GM18502 (cell line): ENCODE data around the gene ARHGAP10.

Experiments
- ATAC-seq: cut with Tn5 transposase; IDR thresholded peaks from one replicate; pipeline ENCODE4 v1.9.1; 2021; ENCODE audit warnings: mild to moderate bottlenecking; ENCODE audit not compliant: unreplicated experiment, poor library complexity

ARHGAP10 gene

GRCh38 chr4:148101235-148101634 is 369.3 kb downstream of the ARHGAP10 start:
- ATAC-seq, result no peak

DNA sequence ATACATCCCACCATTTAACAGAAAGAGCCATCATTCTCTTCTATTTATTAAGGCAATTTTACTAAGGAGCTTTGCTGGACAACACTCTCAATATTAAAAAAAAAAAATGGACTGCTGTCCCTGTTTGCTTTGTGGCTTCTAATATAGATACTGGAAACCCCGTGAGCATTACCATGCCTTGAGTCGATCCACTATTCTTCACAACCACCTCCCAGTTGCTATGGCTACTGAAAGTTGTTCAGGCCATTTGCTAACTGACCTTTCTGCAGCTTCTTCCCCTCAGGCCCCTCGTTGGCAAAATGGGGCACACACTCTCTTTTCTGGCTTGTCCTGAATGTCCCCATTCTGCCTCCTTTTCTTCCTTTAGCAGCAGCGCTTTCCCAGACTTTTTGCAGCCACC is 369.9 kb downstream of the ARHGAP10 start:
- no peak for ATAC-seq

DNA sequence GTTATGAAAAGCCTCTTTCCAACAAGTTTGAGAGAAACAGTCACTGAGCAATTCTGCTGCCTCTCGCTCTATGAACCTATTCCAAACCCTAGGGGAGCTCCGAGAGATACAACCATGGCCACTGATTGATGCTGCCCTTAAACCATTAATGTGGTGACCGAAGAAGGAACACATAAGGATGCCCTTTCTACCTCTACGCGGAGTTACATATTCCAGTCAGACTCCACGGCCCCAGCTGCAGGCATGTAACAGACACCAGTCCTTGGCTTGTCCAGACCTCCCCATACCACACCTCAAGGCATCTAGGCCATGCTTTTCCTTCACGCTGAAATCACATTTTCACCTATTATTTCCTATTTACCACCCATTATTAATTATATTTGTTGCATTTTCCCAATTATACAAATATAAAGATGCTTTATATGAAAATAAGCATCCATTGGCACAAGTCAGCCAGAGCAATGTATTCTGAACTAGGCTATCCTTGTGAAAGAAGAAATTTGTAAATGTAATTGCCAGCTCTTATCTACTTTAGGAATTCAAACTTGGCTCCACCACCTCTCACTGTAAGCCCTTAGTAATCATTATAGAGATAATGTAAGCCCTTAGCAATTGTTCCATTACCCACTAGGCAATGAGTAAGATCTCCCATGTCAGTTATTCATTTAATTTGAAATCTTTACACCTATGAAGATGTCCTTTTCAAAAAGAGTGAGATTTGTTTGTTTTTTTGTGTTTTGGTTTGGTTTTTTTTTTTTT is 371.9 kb downstream of the ARHGAP10 start:
- ATAC-seq, result no peak

DNA sequence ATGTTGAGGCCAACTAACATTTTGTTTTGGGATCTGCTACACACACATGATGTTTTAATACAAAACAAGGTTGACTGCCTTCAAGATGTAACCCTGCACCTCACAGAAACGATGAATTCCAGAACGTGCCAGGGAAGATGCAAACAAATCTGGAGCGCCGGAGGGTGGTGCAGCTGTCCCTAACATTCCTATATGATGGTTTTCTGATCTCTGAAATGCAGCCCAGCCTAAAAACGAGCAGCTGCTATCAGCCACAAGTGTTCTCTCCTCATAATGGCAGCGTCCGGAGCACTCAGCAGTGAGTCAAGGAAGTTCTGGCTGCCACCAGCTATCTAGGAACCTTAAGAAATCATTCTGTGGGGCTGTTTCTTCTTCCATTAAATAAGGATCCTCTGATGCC is 376.9 kb downstream of the ARHGAP10 start:
- no peak for ATAC-seq

- ATAC-seq, result no peak
Measured at GRCh38 chr4:148109216-148109615, 377.3 kb downstream of the ARHGAP10 start.

GRCh38 chr4:148110169-148110568 is 378.3 kb downstream of the ARHGAP10 start:
- no peak for ATAC-seq

DNA sequence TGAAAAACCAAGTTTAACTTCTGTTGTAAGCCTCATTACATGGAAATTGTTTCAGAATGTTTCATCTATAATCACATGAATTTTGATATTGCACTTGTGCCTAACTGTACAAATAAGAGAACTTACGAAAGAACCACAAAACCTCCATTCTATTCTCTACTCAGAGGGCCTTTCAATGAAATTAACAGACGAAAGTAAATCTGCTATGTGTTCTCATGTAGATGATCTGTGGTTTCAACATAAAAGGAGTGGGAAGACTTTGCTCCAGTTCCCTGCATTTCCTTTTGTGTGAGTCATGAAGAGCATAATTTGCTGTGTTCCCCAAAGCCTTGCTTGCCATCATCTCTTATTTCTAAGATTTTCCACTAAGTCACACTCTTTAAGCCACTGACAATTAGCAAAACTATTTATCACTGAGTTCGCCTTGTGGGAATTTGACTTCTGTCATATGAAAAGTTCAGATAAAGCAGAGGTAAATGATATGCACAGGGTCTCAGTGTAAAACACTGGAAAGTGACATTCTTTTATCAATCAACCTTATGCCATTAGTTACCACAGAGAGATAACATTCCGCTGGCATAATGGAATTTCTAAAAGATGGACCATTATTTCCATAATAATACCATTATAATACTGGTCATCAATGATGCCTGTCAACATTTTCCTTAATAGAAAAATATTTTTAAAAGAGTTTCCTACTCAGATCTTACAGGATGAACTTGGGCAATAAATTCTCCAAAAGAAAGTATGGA is 380.5 kb downstream of the ARHGAP10 start:
- ATAC-seq, result no peak

GRCh38 chr4:148114436-148114835 is 382.5 kb downstream of the ARHGAP10 start:
- ATAC-seq, result no peak

DNA sequence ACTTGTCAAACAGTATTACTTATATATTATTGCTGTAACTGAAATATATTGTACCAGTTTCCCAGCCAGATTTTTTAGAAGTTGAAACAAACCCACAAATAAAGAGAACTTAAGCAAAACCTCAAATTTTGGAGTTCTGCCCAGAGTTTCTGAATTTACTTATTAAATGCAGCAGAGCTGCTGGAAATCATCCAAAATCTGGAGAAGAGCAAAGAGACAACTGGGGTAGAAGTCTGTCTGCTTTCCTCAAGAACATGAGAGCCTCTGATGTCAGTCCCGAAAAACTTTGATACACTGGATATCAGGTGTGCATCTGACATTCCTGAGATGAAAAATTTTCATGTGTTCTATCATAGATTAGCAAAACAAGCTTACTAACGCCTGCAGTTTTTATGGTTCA is 384.4 kb downstream of the ARHGAP10 start:
- ATAC-seq, result no peak

GRCh38 chr4:148116969-148117368 is 385.1 kb downstream of the ARHGAP10 start:
- ATAC-seq, result no peak

- no peak for ATAC-seq
Measured at GRCh38 chr4:148118179-148118578, 386.3 kb downstream of the ARHGAP10 start.

- no peak for ATAC-seq
Measured at GRCh38 chr4:148118633-148119032, 386.7 kb downstream of the ARHGAP10 start.

DNA sequence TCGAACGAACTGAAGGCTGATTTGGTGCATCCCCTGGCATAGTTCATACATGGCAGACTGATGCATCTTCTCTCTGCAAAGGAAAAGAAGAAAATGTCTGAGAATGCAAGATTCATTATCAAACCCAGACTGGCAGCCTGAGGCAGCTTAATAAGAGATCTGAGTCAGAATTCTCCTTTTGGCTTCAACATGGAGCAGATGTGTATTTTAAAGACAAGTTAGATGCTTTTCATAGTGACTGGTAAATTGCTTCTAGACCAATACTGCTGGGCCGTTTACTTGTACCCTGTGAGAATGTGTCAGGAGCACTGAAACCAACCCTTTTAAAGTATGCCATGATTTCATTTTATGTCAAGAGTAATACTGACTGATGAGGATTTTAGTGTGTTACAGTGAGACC is 388.3 kb downstream of the ARHGAP10 start:
- ATAC-seq, result no peak
